ENCODE measurements around the gene PLEKHA6.

The PLEKHA6 gene

GRCh38 chr1:204282761-204283221, 76.9 kb downstream of the PLEKHA6 start:
- no peak for DNase-seq

DNA sequence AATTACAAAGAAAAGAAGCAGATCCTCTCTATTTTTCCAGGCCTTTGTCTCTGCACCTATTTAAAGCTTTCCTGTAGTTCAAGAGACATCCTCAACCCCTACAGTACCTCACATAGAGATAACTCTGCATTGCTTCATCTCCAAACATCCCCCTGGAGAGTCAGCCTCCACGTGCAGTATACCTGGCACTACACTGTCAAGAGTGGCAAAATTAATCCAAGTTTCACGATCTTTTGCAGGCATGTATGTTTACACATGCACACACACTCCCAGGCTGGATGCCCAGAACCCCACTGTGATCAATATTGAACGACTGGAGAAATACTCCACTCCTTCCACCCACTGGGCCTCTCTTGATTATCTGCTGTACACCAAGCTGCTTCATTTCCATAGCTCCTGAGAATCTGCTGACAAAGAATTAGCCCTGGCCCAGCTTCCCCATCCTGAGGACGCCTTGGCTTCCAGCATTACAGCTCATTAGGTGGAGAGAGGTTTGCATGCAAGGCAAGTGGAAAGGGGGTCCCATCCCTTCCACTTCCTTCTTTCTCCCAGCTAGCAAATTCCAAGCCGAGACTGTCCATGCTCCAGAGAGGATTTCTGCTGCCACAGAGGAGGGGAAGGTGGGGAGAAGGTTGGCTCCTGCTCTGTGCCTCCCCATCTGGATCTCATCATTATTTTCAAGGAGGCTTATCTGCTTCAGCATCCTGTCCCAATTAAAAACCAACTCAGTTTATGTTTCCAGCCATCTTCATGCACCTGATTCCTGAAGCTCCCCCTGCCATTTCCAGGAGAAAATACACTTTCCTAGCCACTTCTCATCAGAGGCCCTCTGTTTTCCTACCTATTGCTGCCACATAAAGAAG, 79.4 kb downstream of the PLEKHA6 start:
- no peak for DNase-seq

- no peak for DNase-seq
Observed at GRCh38 chr1:204278958-204279357, 80.8 kb downstream of the PLEKHA6 start.

DNA sequence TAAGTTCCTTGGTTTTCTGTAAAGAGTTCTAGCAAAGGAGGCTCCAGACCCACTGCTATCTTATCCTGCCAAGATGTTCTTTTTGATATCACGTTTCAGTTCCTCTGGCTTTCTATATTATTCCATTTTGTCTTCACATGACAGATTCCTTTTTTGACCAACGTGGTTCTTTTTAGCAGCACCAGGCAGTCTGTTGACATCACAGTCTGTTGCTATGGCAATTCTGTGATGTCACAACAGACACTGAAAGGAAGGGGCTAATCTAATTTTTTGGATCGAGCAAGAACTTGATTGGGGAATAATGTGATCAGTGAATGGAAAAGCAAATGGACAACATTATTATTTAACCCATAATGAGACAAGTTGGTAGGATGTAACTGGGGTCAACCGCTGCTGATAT, 81.5 kb downstream of the PLEKHA6 start:
- no peak for DNase-seq

GRCh38 chr1:204277563-204278219, 82.0 kb downstream of the PLEKHA6 start:
- no peak for DNase-seq

GRCh38 chr1:204275695-204276370, 83.9 kb downstream of the PLEKHA6 start:
- no peak for DNase-seq

DNA sequence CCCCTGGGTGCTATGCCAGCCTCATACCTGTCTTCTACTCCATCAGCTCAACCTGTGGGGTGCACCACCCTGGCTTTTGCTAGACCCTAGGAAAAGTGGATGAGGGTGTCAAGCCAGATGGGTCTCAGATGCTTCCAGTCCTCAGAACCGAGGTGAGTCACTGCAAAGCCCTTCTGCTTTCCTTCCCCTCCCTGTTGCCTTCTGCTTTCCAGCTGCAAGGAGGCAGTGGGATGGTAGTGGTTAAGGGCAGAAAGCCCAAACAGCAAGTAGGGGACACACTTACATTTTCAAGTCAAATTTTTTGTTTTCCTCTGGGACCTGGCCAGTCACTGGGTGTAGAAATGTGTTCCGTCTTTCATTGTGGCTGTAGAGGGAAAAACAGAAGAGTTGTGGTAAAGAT, 85.3 kb downstream of the PLEKHA6 start:
- no peak for DNase-seq

DNA sequence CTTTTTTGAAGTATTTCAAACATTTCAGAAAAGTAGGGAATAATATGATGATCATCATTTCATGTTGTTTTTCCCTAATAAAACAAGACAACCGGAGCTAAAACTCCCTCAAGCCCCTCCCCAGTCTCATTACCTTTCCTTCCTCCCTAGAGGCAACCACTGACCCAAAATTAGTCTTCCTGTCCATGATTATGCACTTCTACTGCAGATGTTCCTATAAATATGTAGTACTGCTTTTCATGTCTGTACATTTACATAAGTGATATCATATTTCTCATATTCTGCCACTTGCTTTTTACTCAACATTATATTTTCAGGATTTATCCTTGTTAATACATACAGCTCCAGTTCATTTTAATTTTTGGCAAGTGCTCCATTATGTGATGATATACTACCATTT, 87.2 kb downstream of the PLEKHA6 start:
- DNase-seq: no peak

- DNase-seq: no peak
Observed at GRCh38 chr1:204271970-204272369, 87.8 kb downstream of the PLEKHA6 start.

DNA sequence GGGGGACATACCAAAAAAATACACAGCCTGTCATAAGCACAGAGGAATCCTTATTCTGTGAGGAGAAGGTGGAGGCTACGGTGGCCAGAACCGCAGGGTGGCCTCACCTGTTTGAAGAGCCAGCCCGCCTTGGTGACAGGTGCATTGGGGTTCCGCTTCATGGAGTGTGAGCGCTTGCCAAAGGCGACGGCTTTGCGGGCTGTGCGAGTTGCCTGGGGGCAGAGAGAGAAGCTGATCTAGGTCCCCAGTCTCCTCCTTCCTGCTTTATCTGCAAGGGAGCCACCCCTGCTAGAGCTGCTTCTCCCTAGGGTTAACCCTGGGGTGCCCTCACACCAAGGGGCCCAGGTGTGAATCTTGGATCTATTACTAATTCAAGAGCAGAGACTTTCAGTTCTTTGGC, 91.6 kb downstream of the PLEKHA6 start:
- DNase-seq: no peak

DNA sequence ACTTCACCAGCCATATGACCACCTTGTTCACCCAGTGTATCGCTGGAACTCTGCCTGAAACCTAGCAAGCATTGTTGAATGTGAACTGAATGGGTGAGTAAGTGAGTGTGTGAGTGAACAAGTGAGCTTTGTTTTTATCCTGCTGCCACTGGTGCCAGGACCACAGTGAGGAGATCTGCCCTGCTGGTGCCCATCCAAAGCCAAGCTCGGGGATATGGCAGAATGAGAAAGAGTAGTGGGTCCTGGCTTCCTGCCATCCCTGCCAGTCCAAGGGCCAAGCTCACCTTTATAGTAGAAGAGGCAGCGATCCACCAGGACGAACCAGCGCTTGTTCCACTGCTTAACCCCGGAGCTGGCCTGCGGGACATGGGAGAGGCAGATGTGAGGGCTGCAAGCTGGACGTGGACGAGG, 92.5 kb downstream of the PLEKHA6 start:
- no peak for DNase-seq

DNA sequence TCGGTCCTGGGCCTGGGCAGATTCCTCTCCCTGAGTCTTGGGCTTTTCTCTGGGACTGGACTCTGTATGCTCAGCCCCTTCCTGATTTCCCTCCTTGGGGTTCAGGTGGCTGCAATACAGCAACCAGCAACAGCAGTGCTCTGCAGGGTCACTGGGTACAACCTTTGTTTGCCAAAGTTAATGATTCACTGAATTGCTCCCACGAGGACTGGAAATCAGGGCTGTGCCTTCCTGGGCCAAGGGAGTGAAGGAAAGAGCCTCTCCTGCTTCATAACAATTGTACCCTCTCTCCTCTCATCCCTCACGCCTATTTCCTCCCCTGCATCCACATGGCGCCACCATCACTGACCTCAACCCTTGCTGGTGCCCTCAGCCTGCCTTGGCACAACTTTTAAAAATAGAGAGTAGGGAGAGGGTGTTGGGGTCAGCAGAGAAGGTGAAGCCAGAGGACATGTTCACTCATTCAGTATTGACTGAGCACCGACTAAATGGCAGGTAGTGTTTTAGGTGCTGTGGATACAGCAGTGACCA, 93.2 kb downstream of the PLEKHA6 start:
- no peak for DNase-seq

DNA sequence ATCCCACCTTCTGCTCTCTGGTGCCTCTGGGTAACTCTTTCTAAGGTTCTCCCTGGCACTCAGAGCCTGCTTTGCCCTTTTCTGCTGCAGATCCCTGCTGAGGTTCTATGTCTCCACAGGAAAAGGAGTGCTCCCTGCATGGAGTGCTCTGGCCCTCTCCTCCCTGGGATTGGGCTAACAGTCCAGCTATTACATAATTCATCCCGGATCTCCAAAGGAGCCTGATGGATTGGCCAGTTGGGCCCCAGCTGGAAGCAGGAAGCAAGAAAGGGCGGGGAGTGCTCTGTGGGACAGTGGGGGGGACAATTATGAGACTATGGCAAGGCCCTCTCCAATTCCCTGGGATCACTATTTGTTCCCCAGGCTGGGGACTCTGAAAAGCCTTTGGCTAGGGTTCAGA, 94.1 kb downstream of the PLEKHA6 start:
- no peak for DNase-seq

GRCh38 chr1:204264805-204265204, 94.9 kb downstream of the PLEKHA6 start:
- DNase-seq: no peak

- DNase-seq: no peak
Observed at GRCh38 chr1:204263254-204263910, 96.3 kb downstream of the PLEKHA6 start.

DNA sequence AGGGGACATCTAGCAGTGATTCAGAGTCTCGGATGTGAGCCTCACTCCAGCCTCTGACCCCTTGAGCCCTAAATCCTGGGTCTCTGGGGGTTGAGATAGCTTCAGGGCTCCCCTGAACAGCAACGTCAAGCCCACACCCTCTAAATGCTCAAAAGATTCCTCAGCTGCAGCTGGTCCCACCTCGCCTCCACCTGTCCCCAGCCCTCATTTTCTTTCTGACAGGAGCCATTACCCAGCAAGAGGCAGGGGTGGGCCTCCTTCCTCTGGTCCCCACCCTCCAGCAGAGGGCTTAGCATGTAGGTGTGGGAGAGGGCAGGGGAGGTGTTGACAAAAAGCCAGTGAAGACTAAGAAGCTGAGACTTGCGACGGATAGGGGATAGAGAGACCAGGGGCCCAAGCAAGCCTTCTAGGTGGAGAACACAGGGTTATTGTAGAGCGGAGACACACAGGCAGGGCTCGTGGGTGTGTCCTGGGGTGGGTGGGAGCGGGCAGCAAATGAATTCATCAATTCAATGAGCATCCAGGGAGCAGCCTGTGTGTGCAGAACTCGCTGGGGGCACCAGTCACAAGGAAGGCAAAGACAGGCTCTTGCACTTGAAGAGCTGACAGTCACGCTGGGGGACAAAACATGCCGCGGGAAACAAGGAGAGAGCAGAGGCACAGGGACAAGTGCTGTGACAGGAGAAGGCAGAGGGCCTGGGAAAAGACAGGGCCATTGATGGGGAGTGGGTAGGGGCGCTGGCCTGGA, 97.0 kb downstream of the PLEKHA6 start:
- no peak for DNase-seq

- no peak for DNase-seq
Observed at GRCh38 chr1:204261746-204262505, 97.8 kb downstream of the PLEKHA6 start.

DNA sequence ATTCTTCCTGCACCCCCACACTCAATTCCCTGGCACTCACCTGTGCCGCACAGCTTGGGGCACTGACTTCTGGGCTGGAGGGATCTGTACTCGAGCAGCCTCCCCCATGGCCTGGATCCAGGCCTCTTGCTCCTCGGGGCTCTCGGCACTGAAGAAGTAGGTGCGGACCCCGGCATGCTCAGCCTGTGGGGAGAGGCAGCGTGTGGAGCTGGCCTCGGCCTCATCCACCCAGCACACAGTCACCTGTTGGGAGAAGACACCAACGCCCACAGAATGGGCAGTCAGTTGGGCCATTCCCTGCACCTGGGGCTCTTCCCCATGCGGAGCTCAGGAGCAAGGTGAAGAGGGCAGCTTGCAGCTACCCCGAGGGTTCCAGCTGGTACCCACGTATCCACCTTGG, 98.5 kb downstream of the PLEKHA6 start:
- DNase-seq: no peak

DNA sequence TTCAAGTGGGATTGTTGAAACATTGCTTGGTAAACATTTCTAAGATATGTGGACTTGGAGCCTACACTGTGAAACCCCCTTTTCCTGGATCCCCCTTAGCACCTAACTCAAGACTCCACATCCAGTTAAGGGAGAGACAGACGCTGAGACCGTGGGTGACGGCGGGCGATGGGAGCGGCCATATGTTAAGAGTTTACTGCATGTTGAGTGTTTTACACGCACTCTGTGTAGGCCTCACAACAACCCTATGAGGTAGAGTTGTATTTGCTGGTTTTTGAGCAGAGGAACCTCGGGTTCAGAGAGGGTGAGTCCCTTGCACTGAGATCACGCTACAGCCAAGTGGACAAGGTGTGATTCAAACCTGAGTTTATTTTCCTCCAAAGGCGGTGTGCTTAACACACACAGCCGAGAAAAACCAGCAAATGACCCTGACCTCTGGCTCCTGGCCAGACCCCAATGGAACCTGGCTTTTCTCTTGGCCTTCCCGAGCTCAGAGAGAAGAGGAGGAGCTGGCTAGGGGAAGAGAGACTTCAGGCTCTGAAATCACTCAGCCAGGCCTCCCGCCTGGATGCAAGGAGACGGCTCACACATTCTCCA, 99.0 kb downstream of the PLEKHA6 start:
- DNase-seq: no peak

DNA sequence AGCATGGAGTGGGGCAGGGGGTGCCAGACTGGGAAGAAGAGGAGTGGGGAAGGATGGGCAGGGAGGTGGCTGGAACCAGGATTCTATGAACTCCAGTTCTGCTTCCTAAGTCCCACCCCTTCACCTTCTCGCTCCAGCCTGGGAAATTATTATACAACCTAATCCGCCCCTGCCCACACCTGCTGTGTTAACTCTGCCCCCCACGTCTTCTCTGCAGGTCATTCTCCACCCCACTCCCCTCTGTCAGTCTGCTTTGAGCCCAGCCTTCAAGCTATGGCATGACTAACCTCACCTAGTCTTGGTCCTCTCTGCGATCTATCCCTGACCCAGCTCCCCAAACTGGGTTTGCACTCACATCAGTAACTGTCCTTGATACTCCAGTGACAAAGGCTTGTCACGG, 99.9 kb downstream of the PLEKHA6 start:
- no peak for DNase-seq

DNA sequence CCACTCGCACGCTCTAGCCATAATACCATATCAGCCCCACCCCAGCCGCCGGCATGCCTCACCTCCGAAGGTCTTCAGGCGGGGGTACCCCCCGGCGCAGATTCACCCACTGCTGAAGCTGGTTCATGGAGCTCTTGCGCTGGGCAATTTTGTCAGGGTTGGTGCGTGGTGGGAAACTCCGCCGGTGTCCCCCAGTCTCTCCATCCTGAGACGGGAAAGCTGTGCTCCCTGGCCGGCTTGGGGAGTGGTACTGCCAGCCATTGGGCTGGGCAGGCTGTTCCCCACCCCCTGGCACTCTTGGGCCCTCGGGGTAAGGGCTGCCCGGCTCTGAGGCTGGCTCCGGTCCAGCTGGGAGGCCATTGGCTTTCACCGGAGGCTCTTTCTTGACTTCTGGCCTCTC, 100.5 kb downstream of the PLEKHA6 start:
- DNase-seq: no peak

All from SW 1271 (cell line).